Measurements from ENCODE around the gene ADAM8.
"Not testable (repeated sequence)": the region's sequence is repeated elsewhere in the genome, so short reads cannot be mapped to it uniquely, and the experiment has no call there.

The ADAM8 gene

GRCh38 chr10:133229265-133230043 lies 47.2 kb downstream of the ADAM8 start:
- no peak for DNase-seq

GRCh38 chr10:133227256-133227655 lies 49.4 kb downstream of the ADAM8 start:
- DNase-seq, result no peak

GRCh38 chr10:133226251-133226808 lies 50.3 kb downstream of the ADAM8 start:
- DNase-seq, result peak in 1 of 2 experiments; percentile 36

GRCh38 chr10:133225707-133226191 lies 50.9 kb downstream of the ADAM8 start:
- peak; percentile 26 to 40 for DNase-seq

GRCh38 chr10:133224756-133225372 lies 51.8 kb downstream of the ADAM8 start:
- no peak for DNase-seq

- no peak for DNase-seq
These were observed 52.6 kb downstream of the ADAM8 start for GRCh38 chr10:133224076-133224475.

GRCh38 chr10:133221756-133222155 lies 54.9 kb downstream of the ADAM8 start:
- DNase-seq, result not testable (repeated sequence)

GRCh38 chr10:133221331-133221730 lies 55.3 kb downstream of the ADAM8 start:
- DNase-seq, result no peak

- DNase-seq, result no peak
These were observed 56.9 kb downstream of the ADAM8 start for GRCh38 chr10:133219782-133220181.

- no peak for DNase-seq
These were observed 57.8 kb downstream of the ADAM8 start for GRCh38 chr10:133218891-133219290.

GRCh38 chr10:133217800-133218589 lies 58.7 kb downstream of the ADAM8 start:
- no peak for DNase-seq

- no peak for DNase-seq
These were observed 59.9 kb downstream of the ADAM8 start for GRCh38 chr10:133216776-133217175.

GRCh38 chr10:133215586-133215985 lies 61.1 kb downstream of the ADAM8 start:
- no peak for DNase-seq

GRCh38 chr10:133214468-133215410 lies 61.9 kb downstream of the ADAM8 start:
- no peak for DNase-seq

GRCh38 chr10:133213641-133214467 lies 62.8 kb downstream of the ADAM8 start:
- DNase-seq, result no peak

GRCh38 chr10:133212853-133213494 lies 63.7 kb downstream of the ADAM8 start:
- no peak for DNase-seq

Measured in activated CD4-positive, alpha-beta T cell treated with anti-CD3 and anti-CD28 coated beads, Interleukin-2, amount 50 U/mL, for 48 hours (primary cell).